ENCODE data around the gene NR1H2.

NR1H2 gene

DNA sequence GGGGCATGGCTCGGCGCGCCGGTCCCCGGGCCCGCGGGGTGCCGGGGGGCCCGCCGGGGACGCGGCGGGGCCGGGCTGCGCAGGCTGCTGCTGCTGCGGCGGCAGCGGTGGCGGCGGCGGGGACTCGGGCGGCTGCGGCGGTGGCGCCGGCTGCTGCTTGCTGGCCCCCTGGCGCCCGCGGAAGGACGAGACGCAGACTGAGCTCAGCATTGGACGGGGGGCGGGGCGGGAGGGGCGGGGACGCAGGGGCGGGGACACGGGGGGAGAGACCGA lies 47.4 kb upstream of the NR1H2 start:
- TF ChIP-seq FOXP2 (optimal IDR thresholded peaks at IDR 0.05; ENCODE audit: borderline replicate concordance, extremely low read depth, extremely low read length, insufficient read depth) (peak; percentile 45), SIN3A (IDR thresholded peaks at IDR 0.05; ENCODE audit: borderline replicate concordance, insufficient read depth, low read length) (no peak), POLR2AphosphoS5 (IDR thresholded peaks at IDR 0.05; ENCODE audit: low read depth, low read length) (no peak), TAF1 (IDR thresholded peaks at IDR 0.05; ENCODE audit: borderline replicate concordance, insufficient read depth, low read length) (0 out of 2 replicates have a peak, but pooled peaks have one; percentile 41)
- TF ChIP-seq, protein P1, sequence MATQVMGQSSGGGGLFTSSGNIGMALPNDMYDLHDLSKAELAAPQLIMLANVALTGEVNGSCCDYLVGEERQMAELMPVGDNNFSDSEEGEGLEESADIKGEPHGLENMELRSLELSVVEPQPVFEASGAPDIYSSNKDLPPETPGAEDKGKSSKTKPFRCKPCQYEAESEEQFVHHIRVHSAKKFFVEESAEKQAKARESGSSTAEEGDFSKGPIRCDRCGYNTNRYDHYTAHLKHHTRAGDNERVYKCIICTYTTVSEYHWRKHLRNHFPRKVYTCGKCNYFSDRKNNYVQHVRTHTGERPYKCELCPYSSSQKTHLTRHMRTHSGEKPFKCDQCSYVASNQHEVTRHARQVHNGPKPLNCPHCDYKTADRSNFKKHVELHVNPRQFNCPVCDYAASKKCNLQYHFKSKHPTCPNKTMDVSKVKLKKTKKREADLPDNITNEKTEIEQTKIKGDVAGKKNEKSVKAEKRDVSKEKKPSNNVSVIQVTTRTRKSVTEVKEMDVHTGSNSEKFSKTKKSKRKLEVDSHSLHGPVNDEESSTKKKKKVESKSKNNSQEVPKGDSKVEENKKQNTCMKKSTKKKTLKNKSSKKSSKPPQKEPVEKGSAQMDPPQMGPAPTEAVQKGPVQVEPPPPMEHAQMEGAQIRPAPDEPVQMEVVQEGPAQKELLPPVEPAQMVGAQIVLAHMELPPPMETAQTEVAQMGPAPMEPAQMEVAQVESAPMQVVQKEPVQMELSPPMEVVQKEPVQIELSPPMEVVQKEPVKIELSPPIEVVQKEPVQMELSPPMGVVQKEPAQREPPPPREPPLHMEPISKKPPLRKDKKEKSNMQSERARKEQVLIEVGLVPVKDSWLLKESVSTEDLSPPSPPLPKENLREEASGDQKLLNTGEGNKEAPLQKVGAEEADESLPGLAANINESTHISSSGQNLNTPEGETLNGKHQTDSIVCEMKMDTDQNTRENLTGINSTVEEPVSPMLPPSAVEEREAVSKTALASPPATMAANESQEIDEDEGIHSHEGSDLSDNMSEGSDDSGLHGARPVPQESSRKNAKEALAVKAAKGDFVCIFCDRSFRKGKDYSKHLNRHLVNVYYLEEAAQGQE (IDR thresholded peaks at IDR 0.05; ENCODE audit: insufficient read depth in 1 of 2, low read depth in 2 of 2, low read length in 2 of 2) = no peak

- TF ChIP-seq SIN3A (IDR thresholded peaks at IDR 0.05; ENCODE audit: borderline replicate concordance, insufficient read depth, low read length) (no peak), POLR2AphosphoS5 (IDR thresholded peaks at IDR 0.05; ENCODE audit: low read depth, low read length) (peak; percentile 48; the same call in 1 of the 2 replicates), FOXP2 (optimal IDR thresholded peaks at IDR 0.05; ENCODE audit: borderline replicate concordance, extremely low read depth, extremely low read length, insufficient read depth) (peak; percentile 36)
- TF ChIP-seq, protein P1 (IDR thresholded peaks at IDR 0.05; ENCODE audit: insufficient read depth in 1 of 2, low read depth in 2 of 2, low read length in 2 of 2) = no peak
These were observed 46.9 kb upstream of the NR1H2 start, which contains the start of gene KCNC3 for GRCh38 chr19:50329146-50329925. Gene KCNC3, minus strand, starts transcription at chr19:50329377. Its CDS starts 295 bp downstream, at chr19:50329082.

DNA sequence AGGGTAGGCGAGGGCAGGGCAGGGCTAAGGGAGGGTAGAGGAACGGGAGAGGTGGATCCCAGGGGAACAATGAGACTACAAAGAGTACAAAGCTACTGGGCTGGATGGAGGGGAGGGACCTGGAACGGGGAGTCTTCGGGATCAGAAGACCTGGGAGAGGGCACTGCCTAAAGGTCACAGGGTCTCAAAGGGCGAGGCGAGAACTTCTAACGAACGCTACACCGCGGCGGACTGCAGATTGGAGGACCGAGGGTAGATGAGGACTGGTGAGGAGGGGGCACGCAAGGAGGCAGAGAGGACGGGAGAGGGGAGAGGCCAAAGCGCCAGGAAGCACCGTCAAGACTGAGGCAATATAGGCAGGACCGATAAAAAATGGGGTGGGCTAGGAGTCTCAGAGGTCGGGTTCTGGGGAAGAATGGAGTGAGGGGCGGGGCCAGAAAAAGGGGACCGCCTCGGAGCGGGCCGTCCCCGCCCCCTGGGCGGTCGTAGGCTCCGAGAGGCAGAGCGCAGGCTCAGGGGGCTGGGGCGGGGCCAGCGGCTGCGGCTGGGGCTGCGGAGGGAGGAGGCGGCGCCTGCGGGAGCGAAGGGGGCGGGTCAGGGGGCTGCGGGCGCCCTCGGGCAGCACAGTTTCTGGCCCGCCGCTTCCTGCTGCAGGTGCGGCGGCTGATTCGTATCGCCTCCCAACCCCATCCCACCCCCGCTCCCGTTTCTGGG lies 45.7 kb upstream of the NR1H2 start:
- TF ChIP-seq, protein P1 (IDR thresholded peaks at IDR 0.05; ENCODE audit: insufficient read depth in 1 of 2, low read depth in 2 of 2, low read length in 2 of 2) = no peak
- TF ChIP-seq TAF1 (IDR thresholded peaks at IDR 0.05; ENCODE audit: borderline replicate concordance, insufficient read depth, low read length) (no peak), SIN3A (IDR thresholded peaks at IDR 0.05; ENCODE audit: borderline replicate concordance, insufficient read depth, low read length) (no peak), FOXP2 (optimal IDR thresholded peaks at IDR 0.05; ENCODE audit: borderline replicate concordance, extremely low read depth, extremely low read length, insufficient read depth) (no peak), POLR2AphosphoS5 (IDR thresholded peaks at IDR 0.05; ENCODE audit: low read depth, low read length) (no peak)

DNA sequence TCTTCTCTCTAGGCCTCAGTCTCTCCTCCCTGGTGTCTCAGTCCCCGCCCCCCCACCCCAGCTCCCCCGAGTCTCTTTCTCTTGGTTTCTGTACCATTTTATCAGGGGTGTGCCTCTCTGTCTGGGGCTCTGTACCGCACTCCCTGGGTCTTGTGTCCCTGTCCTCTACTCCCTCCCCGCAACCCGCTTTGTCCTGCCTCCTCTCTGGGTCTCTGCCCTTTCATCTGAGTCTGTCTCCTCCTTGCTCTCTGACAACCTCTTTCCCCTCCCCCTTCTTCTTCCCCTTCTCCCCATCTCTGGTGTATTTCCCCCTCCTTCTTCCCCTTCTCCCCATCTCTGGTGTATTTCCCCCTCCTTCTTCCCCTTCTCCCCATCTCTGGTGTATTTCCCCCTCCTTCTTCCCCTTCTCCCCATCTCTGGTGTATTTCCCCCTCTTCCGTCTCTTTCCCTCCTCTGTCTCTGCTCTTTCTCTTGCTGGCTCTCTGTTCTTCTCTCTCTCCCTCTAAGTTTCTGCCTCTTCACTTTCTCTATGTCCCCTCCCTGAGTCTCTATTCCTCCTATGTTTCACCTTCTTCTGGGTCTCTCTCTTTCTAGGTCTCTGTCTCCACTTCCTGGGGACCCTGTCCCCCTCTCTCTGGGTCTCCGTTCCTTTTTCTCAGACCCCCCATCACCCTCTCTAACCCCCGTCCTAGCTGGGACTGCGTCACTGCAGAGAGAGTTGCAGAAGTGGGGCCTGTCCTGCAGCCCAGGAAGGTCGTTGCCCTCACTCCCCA lies 44.9 kb upstream of the NR1H2 start:
- no peak for TF ChIP-seq TAF1 (IDR thresholded peaks at IDR 0.05; ENCODE audit: borderline replicate concordance, insufficient read depth, low read length)
- TF ChIP-seq POLR2AphosphoS5 (IDR thresholded peaks at IDR 0.05; ENCODE audit: low read depth, low read length) = no peak
- TF ChIP-seq, protein P1 (IDR thresholded peaks at IDR 0.05; ENCODE audit: insufficient read depth in 1 of 2, low read depth in 2 of 2, low read length in 2 of 2) = no peak
- TF ChIP-seq SIN3A (IDR thresholded peaks at IDR 0.05; ENCODE audit: borderline replicate concordance, insufficient read depth, low read length) = no peak
- no peak for TF ChIP-seq FOXP2 (optimal IDR thresholded peaks at IDR 0.05; ENCODE audit: borderline replicate concordance, extremely low read depth, extremely low read length, insufficient read depth)

Data from PFSK-1 (cell line).